HepG2 (cell line): ENCODE data around the gene SNRNP48. TPM values are rescaled to one million over a fixed set of nuclear protein-coding genes. Genes with fewer than 3 reads are reported as not detected.

Source experiments
- ASH2L ChIP-seq: fragments of 300-600, 200-600 bp; sonication (generic); IDR thresholded peaks from 2 replicates; pipeline ENCODE4 v1.7.0; 2017; ENCODE audit warnings: low read depth, mild to moderate bottlenecking, moderate library complexity, mixed read lengths, low read length; ENCODE audit not compliant: insufficient read length
- DNMT1 ChIP-seq: sonication (generic); formaldehyde crosslinking; IDR thresholded peaks from 2 replicates; pipeline ENCODE4 v1.5.1; 2020; ENCODE audit warnings: mild to moderate bottlenecking, missing genetic modification reagents
- FOXJ3 ChIP-seq: sonication (generic); formaldehyde crosslinking; IDR thresholded peaks from 2 replicates; pipeline ENCODE4 v1.4.0; 2020; ENCODE audit warnings: missing genetic modification reagents, mild to moderate bottlenecking, borderline replicate concordance
- HDAC2 ChIP-seq: sonication (generic); formaldehyde crosslinking; IDR thresholded peaks from 2 replicates; pipeline ENCODE4 v1.4.0; 2020; ENCODE audit warnings: missing genetic modification reagents
- IRX3 ChIP-seq: sonication (generic); formaldehyde crosslinking; IDR thresholded peaks from 2 replicates; pipeline ENCODE4 v1.8.1; 2023; ENCODE audit warnings: mild to moderate bottlenecking, low read depth, missing genetic modification reagents, borderline replicate concordance
- KLF13 ChIP-seq: sonication (generic); formaldehyde crosslinking; IDR thresholded peaks from 2 replicates; pipeline ENCODE4 v1.4.0; 2020; ENCODE audit warnings: mild to moderate bottlenecking, missing genetic modification reagents
- KMT2A ChIP-seq: sonication (generic); formaldehyde crosslinking; IDR thresholded peaks from 2 replicates; pipeline ENCODE4 v1.4.0; 2020; ENCODE audit warnings: missing genetic modification reagents
- MED1 ChIP-seq: sonication (generic); formaldehyde crosslinking; IDR thresholded peaks from 2 replicates; pipeline ENCODE4 v1.4.0; 2020; ENCODE audit warnings: missing genetic modification reagents
- MTF1 ChIP-seq: sonication (generic); formaldehyde crosslinking; IDR thresholded peaks from 2 replicates; pipeline ENCODE4 v1.5.0; 2020; ENCODE audit warnings: missing genetic modification reagents
- NFE2 ChIP-seq: sonication (generic); formaldehyde crosslinking; IDR thresholded peaks from 2 replicates; pipeline ENCODE4 v1.4.0; 2020; ENCODE audit warnings: missing genetic modification reagents
- POLR2A ChIP-seq, 2 experiments: IDR thresholded peaks; 2 replicates each; pipeline ENCODE4 v1.6.1; 2011; ENCODE audit warnings: low read depth in 2 of 2, low read length in 2 of 2, mild to moderate bottlenecking in 1 of 2, moderate library complexity in 1 of 2; ENCODE audit not compliant: insufficient read depth in 1 of 2
- SRSF9 ChIP-seq: fragments of 200-400 bp; formaldehyde crosslinking; IDR thresholded peaks from 2 replicates; pipeline ENCODE4 v1.6.1; 2018; ENCODE audit warnings: borderline replicate concordance, mild to moderate bottlenecking, low read depth, low read length; ENCODE audit not compliant: insufficient read depth, poor library complexity, severe bottlenecking
- TARDBP ChIP-seq: sonication (generic); formaldehyde crosslinking; IDR thresholded peaks from 2 replicates; pipeline ENCODE4 v1.8.0; 2022; ENCODE audit warnings: mild to moderate bottlenecking, missing genetic modification reagents
- TEAD3 ChIP-seq: optimal IDR thresholded peaks from 2 replicates; pipeline ENCODE3; 2016; ENCODE audit warnings: borderline replicate concordance
- TGIF2 ChIP-seq: IDR thresholded peaks from 2 replicates; pipeline ENCODE4 v1.6.1; 2016; ENCODE audit warnings: control low read depth, missing compliant biosample characterization
- ZBTB38 ChIP-seq: sonication (generic); formaldehyde crosslinking; IDR thresholded peaks from 2 replicates; pipeline ENCODE4 v1.5.1; 2020; ENCODE audit warnings: mild to moderate bottlenecking, missing genetic modification reagents
- ZKSCAN5 ChIP-seq: sonication (generic); formaldehyde crosslinking; IDR thresholded peaks from 2 replicates; pipeline ENCODE4 v1.5.1; 2020; ENCODE audit warnings: mild to moderate bottlenecking, missing genetic modification reagents
- ZNF253 ChIP-seq: sonication (generic); formaldehyde crosslinking; IDR thresholded peaks from 2 replicates; pipeline ENCODE4 v1.8.0; 2022; ENCODE audit warnings: mild to moderate bottlenecking, missing genetic modification reagents, borderline replicate concordance
- ZNF350 ChIP-seq: sonication (generic); formaldehyde crosslinking; IDR thresholded peaks from 2 replicates; pipeline ENCODE4 v1.4.0; 2020; ENCODE audit warnings: mild to moderate bottlenecking, low read depth, missing genetic modification reagents, borderline replicate concordance
- ZNF354B ChIP-seq: sonication (generic); formaldehyde crosslinking; IDR thresholded peaks from 2 replicates; pipeline ENCODE4 v1.8.0; 2022; ENCODE audit warnings: mild to moderate bottlenecking, missing genetic modification reagents
- ZNF367 ChIP-seq: sonication (generic); formaldehyde crosslinking; IDR thresholded peaks from 2 replicates; pipeline ENCODE4 v1.4.0; 2020; ENCODE audit warnings: missing genetic modification reagents, borderline replicate concordance
- polyA plus RNA-seq, 8 experiments: library from polyadenylated mRNA; depleted of rRNA in 3 of 8; stranded (reverse) in 7 of 8; unstranded in 1 of 8; fragments of >200 nt; fragmentation: Illumina TruSeq in 4 of 8; extraction: Trizol in 4 of 8; gene quantifications; 2 replicates each; pipeline versions ENCODE4 v1.2.1 to v1.2.3, GENCODE V29; 2011 to 2016; ENCODE audit warnings: low read depth in 4 of 8, missing spikeins in 1 of 8, mixed read lengths in 1 of 8; ENCODE audit not compliant: insufficient read depth in 1 of 8
- total RNA-seq, 5 experiments: library from RNA; depleted of rRNA; stranded (reverse); fragments of >200 nt; fragmentation: Illumina TruSeq; extraction: Trizol; gene quantifications; 2 replicates each; pipeline ENCODE4 v1.2.3, GENCODE V29; 2016; ENCODE audit warnings: low read depth in 1 of 5
- TF ChIP-seq, protein P1 (sequence below): sonication (generic); formaldehyde crosslinking; IDR thresholded peaks from 2 replicates; pipeline ENCODE4 v1.8.0; 2022; ENCODE audit warnings: mild to moderate bottlenecking, missing genetic modification reagents, borderline replicate concordance
- TF ChIP-seq, protein P2 (sequence below): IDR thresholded peaks from 2 replicates; pipeline ENCODE4 v1.6.1; 2016; ENCODE audit warnings: low read depth, control low read depth
- TF ChIP-seq, protein P3 (sequence below): sonication (generic); formaldehyde crosslinking; IDR thresholded peaks from 2 replicates; pipeline ENCODE4 v1.8.0; 2022; ENCODE audit warnings: missing genetic modification reagents, mild to moderate bottlenecking, moderate library complexity, borderline replicate concordance

Gene SNRNP48
- total and polyA plus RNA-seq, 2 of the 13 experiments (the other 11 are each of a cell fraction or from before 2014, with no cell fraction given) = 17.5 to 47.5 TPM

DNA sequence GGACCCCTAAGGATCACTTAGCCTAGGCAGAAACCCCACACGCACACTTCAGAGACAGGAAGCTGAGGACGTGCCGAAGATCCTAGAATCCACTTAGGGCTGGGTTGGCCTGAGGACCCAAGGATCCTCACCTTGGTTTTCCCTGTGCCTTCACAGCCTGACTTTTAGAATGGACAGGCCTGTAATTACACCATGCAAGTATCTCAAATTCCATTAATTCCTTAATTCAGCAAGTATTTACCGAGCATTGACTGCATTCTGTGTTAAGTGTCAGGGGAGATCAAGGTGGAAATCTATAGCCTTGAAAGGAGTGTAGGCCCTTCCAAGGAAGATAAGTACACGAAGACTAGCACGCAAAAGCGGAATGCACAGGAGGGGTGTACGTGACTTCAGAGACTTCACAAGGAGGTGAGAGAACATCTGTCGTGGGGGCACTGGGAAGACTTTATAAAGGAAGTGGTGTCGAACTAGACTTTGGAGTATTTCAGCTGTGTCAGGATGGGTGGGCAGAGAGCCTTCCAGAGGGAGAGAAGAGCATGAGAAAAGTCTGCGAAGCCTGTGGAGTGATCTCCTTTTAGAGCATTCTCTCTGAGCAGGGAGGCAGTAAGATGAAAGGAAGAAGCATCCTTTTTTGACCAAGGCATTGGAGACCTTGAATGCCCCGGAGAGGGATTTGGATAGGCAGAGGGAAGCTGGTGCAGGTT is 44.5 kb upstream of the SNRNP48 start (continued):
- TF ChIP-seq FOXJ3 (CRISPR knock-in tag) = no peak
- peak; percentile 46 for TF ChIP-seq ASH2L
- TF ChIP-seq ZNF354B (CRISPR knock-in tag) = peak; percentile 80; the same call in 1 of the 2 replicates
- TF ChIP-seq MED1 (CRISPR knock-in tag) = 0 out of 2 replicates have a peak, but pooled peaks have one; percentile 37
- TF ChIP-seq ZBTB38 (CRISPR knock-in tag) = peak; percentile 59; the same call in 1 of the 2 replicates
- no peak for TF ChIP-seq KMT2A (CRISPR knock-in tag)
- TF ChIP-seq, protein P1, sequence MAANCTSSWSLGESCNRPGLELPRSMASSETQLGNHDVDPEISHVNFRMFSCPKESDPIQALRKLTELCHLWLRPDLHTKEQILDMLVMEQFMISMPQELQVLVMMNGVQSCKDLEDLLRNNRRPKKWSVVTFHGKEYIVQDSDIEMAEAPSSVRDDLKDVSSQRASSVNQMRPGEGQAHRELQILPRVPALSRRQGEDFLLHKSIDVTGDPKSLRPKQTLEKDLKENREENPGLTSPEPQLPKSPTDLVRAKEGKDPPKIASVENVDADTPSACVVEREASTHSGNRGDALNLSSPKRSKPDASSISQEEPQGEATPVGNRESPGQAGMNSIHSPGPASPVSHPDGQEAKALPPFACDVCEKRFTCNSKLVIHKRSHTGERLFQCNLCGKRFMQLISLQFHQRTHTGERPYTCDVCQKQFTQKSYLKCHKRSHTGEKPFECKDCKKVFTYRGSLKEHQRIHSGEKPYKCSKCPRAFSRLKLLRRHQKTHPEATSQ = 0 out of 2 replicates have a peak, but pooled peaks have one; percentile 62
- TF ChIP-seq KLF13 (CRISPR knock-in tag) = no peak
- no peak for TF ChIP-seq HDAC2 (CRISPR knock-in tag)
- no peak for TF ChIP-seq DNMT1 (CRISPR knock-in tag)
- TF ChIP-seq IRX3 (CRISPR knock-in tag) = no peak
- TF ChIP-seq, protein P2, sequence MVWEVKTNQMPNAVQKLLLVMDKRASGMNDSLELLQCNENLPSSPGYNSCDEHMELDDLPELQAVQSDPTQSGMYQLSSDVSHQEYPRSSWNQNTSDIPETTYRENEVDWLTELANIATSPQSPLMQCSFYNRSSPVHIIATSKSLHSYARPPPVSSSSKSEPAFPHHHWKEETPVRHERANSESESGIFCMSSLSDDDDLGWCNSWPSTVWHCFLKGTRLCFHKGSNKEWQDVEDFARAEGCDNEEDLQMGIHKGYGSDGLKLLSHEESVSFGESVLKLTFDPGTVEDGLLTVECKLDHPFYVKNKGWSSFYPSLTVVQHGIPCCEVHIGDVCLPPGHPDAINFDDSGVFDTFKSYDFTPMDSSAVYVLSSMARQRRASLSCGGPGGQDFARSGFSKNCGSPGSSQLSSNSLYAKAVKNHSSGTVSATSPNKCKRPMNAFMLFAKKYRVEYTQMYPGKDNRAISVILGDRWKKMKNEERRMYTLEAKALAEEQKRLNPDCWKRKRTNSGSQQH (CRISPR knock-in tag) = no peak
- TF ChIP-seq TARDBP (CRISPR knock-in tag) = 0 out of 2 replicates have a peak, but pooled peaks have one; percentile 24
- no peak for TF ChIP-seq ZKSCAN5 (CRISPR knock-in tag)
- TF ChIP-seq NFE2 (CRISPR knock-in tag) = no peak
- TF ChIP-seq, protein P3, sequence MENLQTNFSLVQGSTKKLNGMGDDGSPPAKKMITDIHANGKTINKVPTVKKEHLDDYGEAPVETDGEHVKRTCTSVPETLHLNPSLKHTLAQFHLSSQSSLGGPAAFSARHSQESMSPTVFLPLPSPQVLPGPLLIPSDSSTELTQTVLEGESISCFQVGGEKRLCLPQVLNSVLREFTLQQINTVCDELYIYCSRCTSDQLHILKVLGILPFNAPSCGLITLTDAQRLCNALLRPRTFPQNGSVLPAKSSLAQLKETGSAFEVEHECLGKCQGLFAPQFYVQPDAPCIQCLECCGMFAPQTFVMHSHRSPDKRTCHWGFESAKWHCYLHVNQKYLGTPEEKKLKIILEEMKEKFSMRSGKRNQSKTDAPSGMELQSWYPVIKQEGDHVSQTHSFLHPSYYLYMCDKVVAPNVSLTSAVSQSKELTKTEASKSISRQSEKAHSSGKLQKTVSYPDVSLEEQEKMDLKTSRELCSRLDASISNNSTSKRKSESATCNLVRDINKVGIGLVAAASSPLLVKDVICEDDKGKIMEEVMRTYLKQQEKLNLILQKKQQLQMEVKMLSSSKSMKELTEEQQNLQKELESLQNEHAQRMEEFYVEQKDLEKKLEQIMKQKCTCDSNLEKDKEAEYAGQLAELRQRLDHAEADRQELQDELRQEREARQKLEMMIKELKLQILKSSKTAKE (CRISPR knock-in tag) = no peak
- TF ChIP-seq ZNF253 (CRISPR knock-in tag) = no peak
- TF ChIP-seq POLR2A (IDR thresholded peaks at IDR 0.05; ENCODE audit: insufficient read depth in 1 of 2, low read depth in 2 of 2, low read length in 2 of 2) = 0 out of 4 replicates have a peak, but pooled peaks of 1 of the 2 experiments have one; percentile 18
- no peak for TF ChIP-seq SRSF9
- no peak for TF ChIP-seq ZNF367
- 0 out of 2 replicates have a peak, but pooled peaks have one; percentile 13 for TF ChIP-seq TGIF2 (CRISPR knock-in tag)
- TF ChIP-seq ZNF350 (CRISPR knock-in tag) = 0 out of 2 replicates have a peak, but pooled peaks have one; percentile 35
- no peak for TF ChIP-seq MTF1
- peak; percentile 24 for TF ChIP-seq TEAD3 (CRISPR knock-in tag)
